ENCODE results near the gene CR2.
"Not testable (repeated sequence)": the region's sequence is repeated elsewhere in the genome, so short reads cannot be mapped to it uniquely, and the experiment has no call there.

CR2 gene

GRCh38 chr1:207453710-207454045 lies 450 bp upstream of the CR2 start:
- no peak for DNase-seq

- no peak for DNase-seq
These were observed 1.1 kb downstream of the CR2 start for GRCh38 chr1:207455183-207455754.

GRCh38 chr1:207458414-207458813 lies 4.3 kb downstream of the CR2 start:
- DNase-seq, result no peak

GRCh38 chr1:207459008-207459407 lies 4.9 kb downstream of the CR2 start:
- no peak for DNase-seq

GRCh38 chr1:207461649-207462048 lies 7.5 kb downstream of the CR2 start:
- DNase-seq, result no peak

- no peak for DNase-seq
These were observed 8.4 kb downstream of the CR2 start for GRCh38 chr1:207462535-207462934.

GRCh38 chr1:207463021-207463420 lies 8.9 kb downstream of the CR2 start:
- DNase-seq, result no peak

- no peak for DNase-seq
These were observed 9.4 kb downstream of the CR2 start for GRCh38 chr1:207463571-207463970.

- no peak for DNase-seq
These were observed 16.8 kb downstream of the CR2 start for GRCh38 chr1:207470927-207471326.

GRCh38 chr1:207474210-207474609 lies 20.1 kb downstream of the CR2 start:
- no peak for DNase-seq

GRCh38 chr1:207486198-207486597 lies 32.1 kb downstream of the CR2 start:
- no peak for DNase-seq

- no peak for DNase-seq
These were observed 33.5 kb downstream of the CR2 start for GRCh38 chr1:207487636-207488035.

- no peak for DNase-seq
These were observed 39.1 kb downstream of the CR2 start for GRCh38 chr1:207493212-207493611.

- DNase-seq, result no peak
These were observed 40.0 kb downstream of the CR2 start for GRCh38 chr1:207494171-207494570.

GRCh38 chr1:207495281-207495680 lies 41.2 kb downstream of the CR2 start:
- not testable (repeated sequence) for DNase-seq

GRCh38 chr1:207495801-207496792 lies 42.0 kb downstream of the CR2 start, which contains the start of gene CR1:
Gene CR1, plus strand, starts transcription at chr1:207496157. Its CDS starts 111 bp downstream, at chr1:207496268.
- DNase-seq, result no peak

GRCh38 chr1:207497941-207498340 lies 43.8 kb downstream of the CR2 start:
- no peak for DNase-seq

- DNase-seq, result peak; percentile 32
These were observed 45.4 kb downstream of the CR2 start for GRCh38 chr1:207499573-207499972.

- DNase-seq, result no peak
These were observed 46.2 kb downstream of the CR2 start for GRCh38 chr1:207500306-207500705.

GRCh38 chr1:207501071-207501470 lies 46.9 kb downstream of the CR2 start:
- no peak for DNase-seq

GRCh38 chr1:207502726-207503125 lies 48.6 kb downstream of the CR2 start:
- no peak for DNase-seq

GRCh38 chr1:207503950-207504349 lies 49.8 kb downstream of the CR2 start:
- DNase-seq, result no peak

- no peak for DNase-seq
These were observed 50.3 kb downstream of the CR2 start for GRCh38 chr1:207504438-207504837.

- no peak for DNase-seq
These were observed 56.3 kb downstream of the CR2 start for GRCh38 chr1:207510444-207510843.
